NCI-H446 treated with DMSO at 0.1 percent for 48 hours (cell line): ENCODE results near the gene KRIT1.
"Not testable (repeated sequence)": the region's sequence is repeated elsewhere in the genome, so short reads cannot be mapped to it uniquely, and the experiment has no call there.

Experiments used
- DNase-seq: peaks from one replicate; lab custom pipeline; 2025; lab: John Stamatoyannopoulos, UW

KRIT1 gene

GRCh38 chr7:92245487-92246359 is at the start of gene KRIT1, which contains the start of gene ANKIB1:
TSS of gene KRIT1 (minus strand) at chr7:92245914. CDS start at chr7:92242135, 3,779 bp downstream.
TSS of gene ANKIB1 (plus strand) at chr7:92245974. CDS start at chr7:92294979, 49,005 bp downstream.
- peak; percentile 57 for DNase-seq

GRCh38 chr7:92295391-92295790 is 49.7 kb upstream of the KRIT1 start:
- DNase-seq, result peak; percentile 13

- no peak for DNase-seq
Observed at GRCh38 chr7:92293896-92294590, 48.3 kb upstream of the KRIT1 start.

- DNase-seq, result no peak
Observed at GRCh38 chr7:92292981-92293380, 47.3 kb upstream of the KRIT1 start.

GRCh38 chr7:92289321-92289720 is 43.6 kb upstream of the KRIT1 start:
- DNase-seq, result no peak

- DNase-seq, result no peak
Observed at GRCh38 chr7:92282930-92283329, 37.2 kb upstream of the KRIT1 start.

- DNase-seq, result no peak
Observed at GRCh38 chr7:92282221-92282814, 36.6 kb upstream of the KRIT1 start.

- no peak for DNase-seq
Observed at GRCh38 chr7:92281031-92281430, 35.3 kb upstream of the KRIT1 start.

GRCh38 chr7:92279396-92280031 is 33.8 kb upstream of the KRIT1 start:
- no peak for DNase-seq

- no peak for DNase-seq
Observed at GRCh38 chr7:92276460-92276864, 30.7 kb upstream of the KRIT1 start.

- DNase-seq, result no peak
Observed at GRCh38 chr7:92275327-92275726, 29.6 kb upstream of the KRIT1 start.

GRCh38 chr7:92268921-92269320 is 23.2 kb upstream of the KRIT1 start:
- no peak for DNase-seq

GRCh38 chr7:92266415-92267241 is 20.9 kb upstream of the KRIT1 start:
- no peak for DNase-seq

GRCh38 chr7:92260248-92260781 is 14.6 kb upstream of the KRIT1 start:
- no peak for DNase-seq

GRCh38 chr7:92259610-92260247 is 14.0 kb upstream of the KRIT1 start:
- no peak for DNase-seq

GRCh38 chr7:92259062-92259461 is 13.3 kb upstream of the KRIT1 start:
- no peak for DNase-seq

GRCh38 chr7:92255308-92255707 is 9.6 kb upstream of the KRIT1 start:
- DNase-seq, result no peak

- not testable (repeated sequence) for DNase-seq
Observed at GRCh38 chr7:92254800-92255199, 9.1 kb upstream of the KRIT1 start.

- DNase-seq, result no peak
Observed at GRCh38 chr7:92253251-92253650, 7.5 kb upstream of the KRIT1 start.

- DNase-seq, result no peak
Observed at GRCh38 chr7:92251181-92251580, 5.5 kb upstream of the KRIT1 start.

GRCh38 chr7:92250603-92251002 is 4.9 kb upstream of the KRIT1 start:
- no peak for DNase-seq
